Measurements from ENCODE around the gene SMYD3.

Gene SMYD3
- 1.9 to 8.8 (median 5.2) reads per million in 17 experiments for total RNA-seq

GRCh38 chr1:246506674-246507481 is at the start of gene SMYD3:
TSS of gene SMYD3 (minus strand) at chr1:246507279.
- DNase-seq: peak; percentile 83 to 94 (median 89)

- DNase-seq: no peak
These were observed 47.1 kb upstream of the SMYD3 start for GRCh38 chr1:246554201-246554600.

GRCh38 chr1:246552110-246552509 is 45.0 kb upstream of the SMYD3 start:
- no peak for DNase-seq

- DNase-seq: no peak
These were observed 43.3 kb upstream of the SMYD3 start for GRCh38 chr1:246550402-246550801.

- DNase-seq: no peak
These were observed 42.6 kb upstream of the SMYD3 start for GRCh38 chr1:246549665-246550064.

GRCh38 chr1:246544001-246544400 is 36.9 kb upstream of the SMYD3 start:
- no peak for DNase-seq

GRCh38 chr1:246540738-246541491 is 33.8 kb upstream of the SMYD3 start:
- DNase-seq: no peak

GRCh38 chr1:246537887-246538286 is 30.8 kb upstream of the SMYD3 start:
- DNase-seq: no peak

GRCh38 chr1:246537441-246537840 is 30.4 kb upstream of the SMYD3 start:
- no peak for DNase-seq

- no peak for DNase-seq
These were observed 27.0 kb upstream of the SMYD3 start for GRCh38 chr1:246534114-246534513.

- DNase-seq: no peak
These were observed 26.4 kb upstream of the SMYD3 start for GRCh38 chr1:246533371-246533905.

GRCh38 chr1:246532519-246532918 is 25.4 kb upstream of the SMYD3 start:
- DNase-seq: no peak

GRCh38 chr1:246530482-246530881 is 23.4 kb upstream of the SMYD3 start:
- DNase-seq: no peak

GRCh38 chr1:246528933-246529731 is 22.1 kb upstream of the SMYD3 start:
- DNase-seq: no peak

- peak in 2 of 4 experiments; percentile 19 to 20 for DNase-seq
These were observed 20.5 kb upstream of the SMYD3 start for GRCh38 chr1:246527402-246528088.

GRCh38 chr1:246526915-246527314 is 19.8 kb upstream of the SMYD3 start:
- DNase-seq: no peak

GRCh38 chr1:246526380-246526779 is 19.3 kb upstream of the SMYD3 start:
- no peak for DNase-seq

- DNase-seq: no peak
These were observed 12.4 kb upstream of the SMYD3 start for GRCh38 chr1:246519514-246519913.

- no peak for DNase-seq
These were observed 11.6 kb upstream of the SMYD3 start for GRCh38 chr1:246518456-246519205.

- no peak for DNase-seq
These were observed 10.3 kb upstream of the SMYD3 start for GRCh38 chr1:246517391-246517790.

- DNase-seq: no peak
These were observed 9.0 kb upstream of the SMYD3 start for GRCh38 chr1:246516126-246516525.
